Measurements from ENCODE around the gene VAMP8.

Gene VAMP8

GRCh38 chr2:85619617-85620016 is 42.2 kb downstream of the VAMP8 start:
- DNase-seq (ENCODE audit: low spot score): no peak

- no peak for DNase-seq (ENCODE audit: low spot score)
Measured at GRCh38 chr2:85621338-85621737, 44.0 kb downstream of the VAMP8 start.

- DNase-seq (ENCODE audit: low spot score): no peak
Measured at GRCh38 chr2:85623991-85624390, 46.6 kb downstream of the VAMP8 start.

GRCh38 chr2:85628658-85629057 is 51.3 kb downstream of the VAMP8 start:
- DNase-seq (ENCODE audit: low spot score): no peak

GRCh38 chr2:85631316-85631715 is 53.9 kb downstream of the VAMP8 start:
- DNase-seq (ENCODE audit: low spot score): no peak

All from AG08396 (cell line).